Right lobe of liver (tissue), 6 donors: ENCODE measurements around the gene SPCS1. TPM values are rescaled to one million over a fixed set of nuclear protein-coding genes. Genes with fewer than 3 reads are reported as not detected.

ENCODE experiments used
- ATAC-seq, 4 donors: fragments of 200-7000 bp; cut with Tn5 transposase; one replicate each; pipeline ENCODE4 v1.9.1; 2020; ENCODE audit warnings: mild to moderate bottlenecking in 4 of 4, moderate library complexity in 4 of 4
- DNase-seq, 3 donors: peaks; one replicate each; pipeline ENCODE4 v3.0.0-alpha.2; 2020
- H3K27ac ChIP-seq, 3 donors: fragments of 200-600 bp; one replicate each; pipeline ENCODE4 v1.8.0; 2022
- H3K27me3 ChIP-seq, 2 donors: fragments of 200-600 bp; one replicate each; pipeline ENCODE4 v1.8.0; 2022
- H3K36me3 ChIP-seq, 4 donors: fragments of 200-600 bp; sonication (generic) in 1 of 4; one replicate each; pipeline versions ENCODE4 v1.5.1 to v1.8.0; 2017 to 2022; ENCODE audit warnings: control low read depth in 1 of 4
- H3K4me1 ChIP-seq, 4 donors: fragments of 200-600 bp; sonication (generic) in 1 of 4; one replicate each; pipeline versions ENCODE4 v1.5.1 to v1.8.0; 2017 to 2022; ENCODE audit warnings: control low read depth in 1 of 4
- H3K4me3 ChIP-seq, 3 donors: fragments of 200-600 bp; one replicate each; pipeline ENCODE4 v1.8.0; 2022
- H3K9me3 ChIP-seq, 4 donors: fragments of 200-600 bp; sonication (generic) in 1 of 4; one replicate each; pipeline versions ENCODE4 v1.5.1 to v1.8.0; 2017 to 2022; ENCODE audit warnings: control low read depth in 1 of 4
- CTCF ChIP-seq, 4 donors: fragments of 200-600 bp in 3 of 4; fragments of 450-650 bp in 1 of 4; IDR thresholded peaks; one replicate each; pipeline versions ENCODE4 v1.5.1 to v1.8.0; 2016 to 2022; ENCODE audit warnings: antibody characterized with exemption in 4 of 4, mild to moderate bottlenecking in 2 of 4
- POLR2A ChIP-seq: fragments of 450-650 bp; IDR thresholded peaks from one replicate; pipeline ENCODE4 v1.6.1; 2017; ENCODE audit warnings: antibody characterized with exemption, mild to moderate bottlenecking
- WGBS: methylation state at CpG from one replicate; pipeline ENCODE4 v1.1.6; 2018; ENCODE audit warnings: low coverage, low lambda C conversion rate; ENCODE audit not compliant: insufficient coverage; ENCODE audit errors: missing lambda C conversion rate; 5-methylcytosine and 5-hydroxymethylcytosine counted together
- intact Hi-C, 2 donors: fragments of 100-400 bp; cut with DNase I; formaldehyde crosslinking; loops; one replicate each; pipeline versions ENCODE4 v1.11.2 to v1.14.1; 2022
- total RNA-seq, 6 experiments: library from RNA; depleted of rRNA in 2 of 6; stranded (reverse); fragments of >200 nt in 2 of 6; fragmentation: NEBNext Ultra II Directional in 3 of 6; extraction: Animal tissue kit (Norgen Biotek cat#: 25700) in 3 of 6; gene quantifications; one replicate each; pipeline versions ENCODE4 v1.1.0 to v1.2.4, GENCODE V29; 2016 to 2023
- donor health status: DM: no; HTN: yes; CAD: no.
- donor health status: DM: no; HTN: no; CAD: no.
- donor health status: DM: no; HTN: no; CAD: no.
- donor health status: DM: no; HTN: yes; CAD: no.
- donor health status: DM: no; HTN: yes; CAD: no.

The SPCS1 gene
- total RNA-seq, 6 experiments from 2014 or later, result 60.7 to 193 (median 94.1) TPM

GRCh38 chr3:52705438-52705687 lies 543 bp upstream of the SPCS1 start:
- H3K27me3 ChIP-seq, result no peaks in the 10 kb centered on the region
- peaks cover 0 to 32% (median 11%) of the 10 kb centered on the region in 4 donors for H3K4me1 ChIP-seq
- intact Hi-C loops, result no loop called here
- no peaks in the 10 kb centered on the region for H3K9me3 ChIP-seq
- ATAC-seq (no peak), DNase-seq (no peak)
- H3K4me3 ChIP-seq, result peak overlapping the region; percentile 89 to 95 (median 91)
- whole genome bisulfite sequencing, result 0% methylated on average over 9 of the region's 25 CpGs
- H3K27ac ChIP-seq, result peak overlapping the region; percentile 66 to 82 (median 66)
- TF ChIP-seq POLR2A, result no peak
- no peak for TF ChIP-seq CTCF (IDR thresholded peaks at IDR 0.05)
- H3K36me3 ChIP-seq, result peaks cover 0 to 11% (median 4%) of the 10 kb centered on the region in 4 donors

DNA sequence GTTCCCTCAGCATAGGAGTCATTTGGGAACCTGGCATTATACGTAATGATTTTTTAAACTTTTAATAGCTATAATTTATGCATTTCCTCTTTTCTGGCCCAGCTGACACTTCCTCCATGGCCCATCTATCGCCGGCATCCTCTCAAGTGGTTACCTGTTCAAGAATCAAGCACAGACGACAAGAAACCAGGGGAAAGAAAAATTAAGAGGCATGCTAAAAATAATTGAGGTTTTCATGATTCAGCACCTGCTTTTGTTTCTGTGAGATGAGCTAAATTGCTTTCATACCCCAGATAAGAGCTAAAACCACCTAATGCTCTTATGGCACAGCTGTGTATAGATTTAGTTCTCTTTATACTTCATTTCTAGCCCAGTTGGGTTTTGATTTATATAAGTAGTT lies 1.7 kb downstream of the SPCS1 start:
- Histone ChIP-seq H3K4me3 (peak overlapping the region in 2 of 3 donors; percentile 89 to 95), H3K36me3 (peaks cover 0 to 11% (median 4%) of the 10 kb centered on the region in 4 donors), H3K9me3 (no peaks in the 10 kb centered on the region), H3K4me1 (peaks cover 0 to 35% (median 13%) of the 10 kb centered on the region in 4 donors), H3K27me3 (no peaks in the 10 kb centered on the region), H3K27ac (no peak overlapping the region)
- DNase-seq, result no peak
- ATAC-seq, result no peak
- TF ChIP-seq POLR2A, result no peak
- no peak for TF ChIP-seq CTCF (IDR thresholded peaks at IDR 0.05)
- 44% methylated on average over 4 of the region's 4 CpGs for WGBS
- intact Hi-C loops, result no loop called here

- Histone ChIP-seq H3K27me3 (no peaks in the 10 kb centered on the region), H3K4me3 (no peak overlapping the region), H3K4me1 (peaks cover 0 to 26% (median 9%) of the 10 kb centered on the region in 4 donors), H3K36me3 (peaks cover 0 to 11% (median 4%) of the 10 kb centered on the region in 4 donors), H3K9me3 (no peaks in the 10 kb centered on the region), H3K27ac (no peak overlapping the region)
- DNase-seq, result no peak
- no peak for TF ChIP-seq CTCF (IDR thresholded peaks at IDR 0.05)
- TF ChIP-seq POLR2A, result no peak
- intact Hi-C loops, result no loop called here
- WGBS, result 62% methylated on average over 2 of the region's 2 CpGs
- ATAC-seq, result no peak
Measured at GRCh38 chr3:52710512-52710911, 4.6 kb downstream of the SPCS1 start.

GRCh38 chr3:52712291-52713212 lies 6.6 kb downstream of the SPCS1 start:
- peak; percentile 89 to 95 (median 92) for ATAC-seq
- peaks cover 0 to 15% (median 6%) of the 10 kb centered on the region in 4 donors for H3K4me1 ChIP-seq
- no peak overlapping the region for H3K4me3 ChIP-seq
- peak; percentile 68 to 87 (median 84) for DNase-seq
- intact Hi-C loops, result no loop called here
- no peaks in the 10 kb centered on the region for H3K9me3 ChIP-seq
- no peak overlapping the region for H3K27ac ChIP-seq
- H3K36me3 ChIP-seq, result peaks cover 0 to 11% (median 4%) of the 10 kb centered on the region in 4 donors
- TF ChIP-seq CTCF (IDR thresholded peaks at IDR 0.05) (no peak), POLR2A (no peak)
- H3K27me3 ChIP-seq, result no peaks in the 10 kb centered on the region
- 41% methylated on average over 15 of the region's 17 CpGs for WGBS
